Mesenchymal stem cell (in vitro differentiated cells and primary cell): ENCODE results near the gene PUM1.

Experiments
- DNase-seq: peaks from one replicate; pipeline ENCODE4 v3.0.0-alpha.2; 2013
- H2AFZ ChIP-seq: one replicate; pipeline ENCODE4 v1.6.1; 2013; ENCODE audit warnings: low read depth, mild to moderate bottlenecking, control low read depth, inconsistent platforms, low read length, moderate library complexity
- H2AK5ac ChIP-seq: 2 replicates; pipeline ENCODE4 v1.6.1; 2013; ENCODE audit warnings: low read length, moderate library complexity, mild to moderate bottlenecking, inconsistent platforms; ENCODE audit not compliant: severe bottlenecking
- H2BK120ac ChIP-seq: one replicate; pipeline ENCODE4 v1.6.1; 2013; ENCODE audit warnings: low read depth, mild to moderate bottlenecking, inconsistent platforms, low read length, moderate library complexity
- H2BK12ac ChIP-seq, 2 experiments: one replicate each; pipeline ENCODE4 v1.6.1; 2013; ENCODE audit warnings: inconsistent platforms in 2 of 2, low read length in 2 of 2, mild to moderate bottlenecking in 2 of 2, moderate library complexity in 2 of 2, control low read depth in 1 of 2
- H2BK15ac ChIP-seq: one replicate; pipeline ENCODE4 v1.6.1; 2013; ENCODE audit warnings: mild to moderate bottlenecking, low read depth, inconsistent platforms; ENCODE audit not compliant: poor library complexity, severe bottlenecking
- H2BK5ac ChIP-seq: 2 replicates; pipeline ENCODE4 v1.6.1; 2013; ENCODE audit warnings: low read depth, mild to moderate bottlenecking, low read length, control low read depth, inconsistent platforms; ENCODE audit not compliant: poor library complexity, severe bottlenecking
- H3K14ac ChIP-seq, 2 experiments: one replicate each; pipeline ENCODE4 v1.6.1; 2013; ENCODE audit warnings: inconsistent platforms in 2 of 2, low read length in 2 of 2, control low read depth in 1 of 2, mild to moderate bottlenecking in 1 of 2, moderate library complexity in 1 of 2
- H3K18ac ChIP-seq, 2 experiments: one replicate each; pipeline ENCODE4 v1.6.1; 2013; ENCODE audit warnings: inconsistent platforms in 2 of 2, low read length in 2 of 2, control low read depth in 1 of 2, low read depth in 1 of 2, mild to moderate bottlenecking in 1 of 2
- H3K23ac ChIP-seq, 2 experiments: one replicate each; pipeline ENCODE4 v1.6.1; 2013; ENCODE audit warnings: inconsistent platforms in 2 of 2, low read length in 2 of 2, mild to moderate bottlenecking in 2 of 2, moderate library complexity in 2 of 2, control low read depth in 1 of 2
- H3K27ac ChIP-seq: 2 replicates; pipeline ENCODE4 v1.5.1; 2013; ENCODE audit warnings: mild to moderate bottlenecking, moderate library complexity, low read length, control low read depth, inconsistent platforms; ENCODE audit not compliant: poor library complexity, severe bottlenecking
- H3K27me3 ChIP-seq, 2 experiments: 2 replicates each; pipeline versions ENCODE4 v1.6.1 to v1.7.0; 2013; ENCODE audit warnings: low read length in 2 of 2, mild to moderate bottlenecking in 2 of 2, moderate library complexity in 2 of 2, control low read depth in 1 of 2, inconsistent platforms in 1 of 2; ENCODE audit not compliant: control insufficient read depth in 1 of 2, insufficient read depth in 1 of 2
- H3K36me3 ChIP-seq, 2 experiments: 2 replicates each; pipeline versions ENCODE4 v1.6.1 to v1.7.0; 2013; ENCODE audit warnings: low read length in 2 of 2, control low read depth in 1 of 2, inconsistent platforms in 1 of 2, low read depth in 1 of 2, mild to moderate bottlenecking in 1 of 2; ENCODE audit not compliant: insufficient read depth in 2 of 2, control insufficient read depth in 1 of 2
- H3K4ac ChIP-seq, 2 experiments: one replicate each; pipeline ENCODE4 v1.6.1; 2013; ENCODE audit warnings: inconsistent platforms in 2 of 2, low read length in 2 of 2, mild to moderate bottlenecking in 2 of 2, moderate library complexity in 2 of 2, control low read depth in 1 of 2, low read depth in 1 of 2
- H3K4me1 ChIP-seq: 2 replicates; pipeline ENCODE4 v1.6.1; 2013; ENCODE audit warnings: low read depth, low read length, control low read depth; ENCODE audit not compliant: control insufficient read depth, insufficient read depth
- H3K4me2 ChIP-seq: 2 replicates; pipeline ENCODE4 v1.6.1; 2013; ENCODE audit warnings: low read length, mild to moderate bottlenecking, inconsistent platforms; ENCODE audit not compliant: poor library complexity, severe bottlenecking
- H3K4me3 ChIP-seq, 2 experiments: 2 replicates each; pipeline versions ENCODE4 v1.5.1 to v1.7.0; 2013; ENCODE audit warnings: low read length in 2 of 2, mild to moderate bottlenecking in 2 of 2, control low read depth in 1 of 2, low read depth in 1 of 2; ENCODE audit not compliant: insufficient read depth in 1 of 2
- H3K79me1 ChIP-seq: replicated peaks from 2 replicates; pipeline ENCODE4 v1.6.1; 2013; ENCODE audit warnings: mild to moderate bottlenecking, control low read depth, low read length, inconsistent platforms; ENCODE audit not compliant: poor library complexity, severe bottlenecking
- H3K9ac ChIP-seq: 2 replicates; pipeline ENCODE4 v1.7.0; 2013; ENCODE audit warnings: mild to moderate bottlenecking, low read length, moderate library complexity
- H3K9me3 ChIP-seq: 2 replicates; pipeline ENCODE4 v1.7.0; 2013; ENCODE audit warnings: mild to moderate bottlenecking, low read length; ENCODE audit not compliant: control insufficient read depth
- H4K8ac ChIP-seq: one replicate; pipeline ENCODE4 v1.6.1; 2013; ENCODE audit warnings: inconsistent platforms, mild to moderate bottlenecking, low read length, moderate library complexity
- H4K91ac ChIP-seq: one replicate; pipeline ENCODE4 v1.6.1; 2013; ENCODE audit warnings: mild to moderate bottlenecking, low read length, inconsistent platforms
- WGBS: methylation state at CpG from one replicate; pipeline ENCODE4 v1.1.7; 2013; ENCODE audit warnings: mixed read lengths; 5-methylcytosine and 5-hydroxymethylcytosine counted together

PUM1 gene

DNA sequence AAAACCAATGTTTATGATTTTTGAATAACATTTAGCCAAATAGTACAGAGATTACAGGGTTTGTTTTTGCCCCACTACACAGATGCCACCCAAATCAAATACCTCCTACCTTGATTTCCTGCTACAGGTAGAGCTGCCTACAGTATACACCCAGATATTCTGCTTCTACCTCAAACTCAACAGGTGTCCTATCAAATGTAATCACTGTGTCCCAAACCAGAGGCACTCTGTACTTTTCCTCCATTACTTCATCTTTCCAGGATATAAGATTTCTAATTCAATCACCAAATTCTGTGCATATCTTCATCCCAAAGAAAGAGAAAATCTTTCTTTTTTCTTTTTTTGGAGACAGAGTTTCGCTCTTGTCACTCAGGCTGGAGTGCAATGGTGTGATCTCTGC is 9.6 kb downstream of the PUM1 start:
- Histone ChIP-seq H2AK5ac (no peak overlapping the region), H3K27me3 (no peaks in the 10 kb centered on the region)
- WGBS = 100% methylated on average over 1 of the region's 1 CpG

DNA sequence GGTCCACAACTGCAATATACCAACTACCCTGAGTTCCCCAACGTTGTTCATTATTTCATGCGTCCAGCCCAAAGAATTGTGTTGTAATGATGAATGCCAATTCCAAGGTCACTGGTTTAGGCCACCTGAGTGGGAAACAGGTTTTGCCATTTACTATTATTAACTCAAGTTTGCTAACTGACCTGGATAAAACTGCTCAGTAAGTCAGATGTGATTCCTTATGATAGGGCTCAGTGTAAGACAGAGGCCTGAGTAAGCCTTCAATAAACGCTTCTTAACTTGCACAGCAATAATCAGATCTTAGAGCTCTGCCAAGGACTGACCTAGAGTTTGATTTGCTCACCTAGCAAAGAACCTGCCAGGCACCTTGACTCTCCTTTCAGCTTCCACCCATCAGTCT is 10.0 kb downstream of the PUM1 start:
- Histone ChIP-seq H4K8ac (no peak overlapping the region), H2BK5ac (no peak overlapping the region), H3K27me3 (no peaks in the 10 kb centered on the region), H3K4me2 (no peak overlapping the region), H3K9me3 (no peaks in the 10 kb centered on the region), H3K79me1 (no peaks in the 10 kb centered on the region), H3K23ac (no peak overlapping the region), H2AK5ac (no peak overlapping the region), H3K4me1 (peaks cover 7% of the 10 kb centered on the region), H3K4ac (no peak overlapping the region), H2BK120ac (no peak overlapping the region), H2BK15ac (no peak overlapping the region), H3K36me3 (peaks cover 35 to 47% of the 10 kb centered on the region in 2 experiments), H3K9ac (no peak overlapping the region), H2BK12ac (no peak overlapping the region), H3K18ac (no peak overlapping the region), H3K14ac (no peak overlapping the region), H4K91ac (no peak overlapping the region), H2AFZ (no peak overlapping the region), H3K27ac (no peak overlapping the region), H3K4me3 (no peak overlapping the region)
- DNase-seq = no peak
- 88% methylated on average over 2 of the region's 3 CpGs for WGBS

More for the DNA sequence above, 9.6 kb downstream of the PUM1 start:
- Histone ChIP-seq H3K36me3 (peaks cover 35 to 47% of the 10 kb centered on the region in 2 experiments), H2BK5ac (no peak overlapping the region), H3K4me3 (no peak overlapping the region), H4K8ac (no peak overlapping the region), H3K79me1 (no peaks in the 10 kb centered on the region), H3K4ac (no peak overlapping the region), H2AFZ (no peak overlapping the region), H2BK12ac (no peak overlapping the region), H3K4me2 (no peak overlapping the region), H3K27ac (no peak overlapping the region), H3K4me1 (peaks cover 7% of the 10 kb centered on the region), H3K9ac (no peak overlapping the region), H4K91ac (no peak overlapping the region), H2BK120ac (no peak overlapping the region), H3K14ac (no peak overlapping the region), H3K23ac (no peak overlapping the region), H3K18ac (no peak overlapping the region), H3K9me3 (no peaks in the 10 kb centered on the region), H2BK15ac (no peak overlapping the region)
- no peak for DNase-seq

DNA sequence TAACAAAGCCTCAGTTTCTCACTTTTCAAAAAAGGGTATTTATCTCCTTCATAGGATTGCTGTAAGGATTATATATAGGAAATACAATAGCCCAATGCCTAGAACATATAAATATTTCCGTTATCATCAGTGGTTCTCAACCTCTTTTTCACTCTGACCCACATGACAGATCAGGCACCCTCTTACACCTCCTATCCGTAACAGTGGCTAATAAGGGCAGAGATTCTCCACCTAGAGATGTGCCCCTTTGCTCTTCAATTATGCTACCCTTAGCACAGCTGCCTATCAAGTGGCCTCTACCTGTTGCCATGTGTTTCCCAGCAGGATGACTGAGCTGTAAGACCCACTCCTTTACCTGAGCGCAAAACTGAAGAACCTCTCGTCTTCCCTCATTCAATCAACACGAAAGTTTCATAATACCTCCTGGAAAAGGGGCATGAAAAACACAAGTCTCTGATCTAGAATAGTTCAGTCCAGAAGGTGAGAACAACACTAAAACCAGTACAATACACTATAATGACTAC is 10.5 kb downstream of the PUM1 start:
- no peak overlapping the region for H2BK12ac ChIP-seq
- WGBS = 99% methylated on average over 3 of the region's 5 CpGs
- no peak overlapping the region for H3K4me2 ChIP-seq
- no peak overlapping the region for H2AFZ ChIP-seq
- H3K4me3 ChIP-seq = no peak overlapping the region
- H3K9ac ChIP-seq = peak overlapping the region; percentile 29
- H4K8ac ChIP-seq = no peak overlapping the region
- no peaks in the 10 kb centered on the region for H3K79me1 ChIP-seq
- no peak overlapping the region for H2BK15ac ChIP-seq
- H2AK5ac ChIP-seq = no peak overlapping the region
- H3K14ac ChIP-seq = no peak overlapping the region
- H2BK5ac ChIP-seq = no peak overlapping the region
- peaks cover 7% of the 10 kb centered on the region for H3K4me1 ChIP-seq
- no peak overlapping the region for H3K4ac ChIP-seq
- peaks cover 37 to 50% of the 10 kb centered on the region in 2 experiments for H3K36me3 ChIP-seq
- no peaks in the 10 kb centered on the region for H3K9me3 ChIP-seq
- H3K27me3 ChIP-seq = no peaks in the 10 kb centered on the region
- no peak overlapping the region for H2BK120ac ChIP-seq
- no peak overlapping the region for H3K23ac ChIP-seq
- no peak overlapping the region for H3K18ac ChIP-seq
- H3K27ac ChIP-seq = no peak overlapping the region
- no peak overlapping the region for H4K91ac ChIP-seq
- no peak for DNase-seq

DNA sequence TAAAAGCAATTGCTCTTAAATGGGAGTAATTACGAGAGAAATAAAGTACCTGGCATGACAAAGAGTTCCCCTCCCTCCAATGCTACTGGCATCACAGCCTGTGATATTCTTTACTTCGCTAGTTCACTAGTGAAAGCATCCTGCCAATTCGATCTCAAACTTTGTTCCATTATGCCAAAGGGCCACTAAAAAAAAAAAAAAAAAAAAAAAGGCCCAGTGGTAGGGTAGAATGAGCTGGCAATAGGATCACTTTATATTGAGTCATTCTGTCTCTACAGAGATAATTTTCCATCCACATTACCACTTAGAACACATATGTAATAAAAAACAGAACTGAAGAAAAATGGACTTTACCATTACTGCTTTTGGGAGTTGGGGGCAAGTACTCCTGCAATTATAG is 11.2 kb downstream of the PUM1 start:
- no peaks in the 10 kb centered on the region for H3K79me1 ChIP-seq
- no peak overlapping the region for H2BK15ac ChIP-seq
- H3K36me3 ChIP-seq = peaks cover 38 to 47% of the 10 kb centered on the region in 2 experiments
- H3K14ac ChIP-seq = no peak overlapping the region
- H2BK120ac ChIP-seq = no peak overlapping the region
- H3K4me2 ChIP-seq = no peak overlapping the region
- H4K91ac ChIP-seq = no peak overlapping the region
- no peak overlapping the region for H3K27ac ChIP-seq
- peak overlapping the region in 1 of 2 experiments; percentile 1 for H3K4me3 ChIP-seq
- DNase-seq = peak; percentile 37
- H2AFZ ChIP-seq = no peak overlapping the region
- no peaks in the 10 kb centered on the region for H3K27me3 ChIP-seq
- H3K9me3 ChIP-seq = no peaks in the 10 kb centered on the region
- H3K9ac ChIP-seq = peak overlapping the region; percentile 29
- no peak overlapping the region for H2BK12ac ChIP-seq
- no peak overlapping the region for H2BK5ac ChIP-seq
- H4K8ac ChIP-seq = no peak overlapping the region
- no peak overlapping the region for H3K4ac ChIP-seq
- H3K18ac ChIP-seq = no peak overlapping the region
- peaks cover 7% of the 10 kb centered on the region for H3K4me1 ChIP-seq
- WGBS = no CpG with 5 or more reads among the region's 3 CpGs
- no peak overlapping the region for H2AK5ac ChIP-seq
- no peak overlapping the region for H3K23ac ChIP-seq
